Measurements from ENCODE around the gene DOCK8. TPM values are rescaled to one million over a fixed set of nuclear protein-coding genes. Genes with fewer than 3 reads are reported as not detected.
A peak's percentile ranks its signal among the peaks of the same experiment; 100 is the strongest.
"Not testable (repeated sequence)": the region's sequence is repeated elsewhere in the genome, so short reads cannot be mapped to it uniquely, and the experiment has no call there.

Gene DOCK8
- total and polyA plus RNA-seq, 3 experiments from 2014 or later, result 71.6 to 141 (median 136) TPM

DNA sequence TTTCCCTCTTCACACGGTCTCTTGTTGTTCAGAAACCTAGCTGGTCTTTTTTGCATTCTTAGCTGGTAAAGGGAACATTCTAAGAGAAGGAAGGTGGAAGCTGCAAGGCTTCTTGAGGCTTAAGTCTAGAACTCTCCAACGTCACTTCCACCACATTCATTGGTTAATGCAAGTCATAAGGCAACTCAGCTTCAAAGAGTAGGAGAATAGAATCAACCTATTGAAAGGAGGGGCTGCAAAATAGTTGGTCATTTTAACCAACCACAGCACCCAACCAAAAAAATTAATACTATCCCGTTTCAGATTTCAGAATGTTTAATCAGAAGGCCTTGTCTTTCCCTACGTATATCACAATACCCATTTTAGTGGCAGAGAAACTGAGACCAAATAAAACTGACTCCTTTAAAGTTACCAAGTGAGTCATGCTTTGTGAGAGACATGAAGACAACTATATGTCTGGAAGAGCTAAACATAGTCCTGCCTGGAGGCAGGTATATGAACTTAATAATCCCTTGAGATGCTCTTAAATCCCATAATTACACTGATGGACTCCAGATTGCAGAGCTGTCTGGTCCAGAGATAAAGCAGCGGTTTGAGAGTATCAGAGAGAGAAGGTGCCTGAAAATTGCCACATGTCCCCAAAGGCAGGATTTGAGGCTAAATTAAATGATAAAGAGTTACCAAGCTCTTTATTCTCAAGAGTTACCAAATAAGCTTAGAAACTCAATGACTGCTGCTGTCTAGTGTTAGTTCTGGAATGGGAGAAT, 14.4 kb downstream of the DOCK8 start:
- Histone ChIP-seq H3K4me1 (ENCODE audit: insufficient read depth, low read length) (no peaks in the 10 kb centered on the region), H3K36me3 (ENCODE audit: insufficient read depth, low read length) (no peaks in the 10 kb centered on the region), H3K4me3 (ENCODE audit: low read length) (no peak overlapping the region), H3K27me3 (ENCODE audit: insufficient read depth, low read length, poor library complexity, severe bottlenecking) (no peaks in the 10 kb centered on the region), H3K9me3 (ENCODE audit: low read length) (no peaks in the 10 kb centered on the region), H3K27ac (ENCODE audit: low read depth, low read length) (no peak overlapping the region)
- Mint-ChIP-seq H3K4me3 (no peak overlapping the region), H3K27me3 (peaks cover 0 to 2% of the 10 kb centered on the region in 2 donors), H3K36me3 (peaks cover 0 to 10% (median 0%) of the 10 kb centered on the region in 3 donors), H3K4me1 (peaks cover 0 to 5% (median 3%) of the 10 kb centered on the region in 3 donors), H3K27ac (peak overlapping the region in 1 of 8 donors; percentile 3), H3K9me3 (peaks cover 0 to 4% (median 2%) of the 10 kb centered on the region in 5 donors)
- no peak for DNase-seq
- POLR2A ChIA-PET, result no interaction called here
- CTCF ChIA-PET, result interaction anchor here (0.9 to 1.5 kb wide), 2 partner anchors 13 to 15 kb away, joined by 3 to 4 read pairs; partner anchors contain the start of gene DOCK8

DNA sequence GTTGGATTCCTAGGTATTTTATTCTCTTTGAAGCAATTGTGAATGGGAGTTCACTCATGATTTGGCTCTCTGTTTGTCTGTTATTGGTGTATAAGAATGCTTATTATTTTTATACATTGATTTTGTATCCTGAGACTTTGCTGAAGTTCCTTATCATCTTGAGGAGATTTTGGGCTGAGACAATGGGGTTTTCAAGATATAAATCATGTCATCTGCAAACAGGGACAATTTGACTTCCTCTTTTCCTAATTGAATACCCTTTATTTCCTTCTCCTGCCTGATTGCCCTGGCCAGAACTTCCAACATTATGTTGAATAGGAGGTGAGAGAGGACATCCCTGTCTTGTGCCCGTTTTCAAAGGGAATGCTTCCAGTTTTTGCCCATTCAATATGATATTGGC, 17.0 kb downstream of the DOCK8 start:
- DNase-seq; H3K36me3 ChIP-seq (ENCODE audit: insufficient read depth, low read length); H3K27ac ChIP-seq (ENCODE audit: low read depth, low read length); H3K4me3 Mint-ChIP-seq; POLR2A ChIA-PET; H3K9me3 ChIP-seq (ENCODE audit: low read length); H3K27ac Mint-ChIP-seq; CTCF ChIA-PET; H3K4me1 ChIP-seq (ENCODE audit: insufficient read depth, low read length); H3K9me3 Mint-ChIP-seq; H3K4me3 ChIP-seq (ENCODE audit: low read length); H3K27me3 Mint-ChIP-seq; H3K27me3 ChIP-seq (ENCODE audit: insufficient read depth, low read length, poor library complexity, severe bottlenecking): not testable (repeated sequence)
- peaks cover 0 to 10% (median 4%) of the 10 kb centered on the region in 3 donors for H3K4me1 Mint-ChIP-seq
- peaks cover 0 to 18% (median 1%) of the 10 kb centered on the region in 3 donors for H3K36me3 Mint-ChIP-seq

DNA sequence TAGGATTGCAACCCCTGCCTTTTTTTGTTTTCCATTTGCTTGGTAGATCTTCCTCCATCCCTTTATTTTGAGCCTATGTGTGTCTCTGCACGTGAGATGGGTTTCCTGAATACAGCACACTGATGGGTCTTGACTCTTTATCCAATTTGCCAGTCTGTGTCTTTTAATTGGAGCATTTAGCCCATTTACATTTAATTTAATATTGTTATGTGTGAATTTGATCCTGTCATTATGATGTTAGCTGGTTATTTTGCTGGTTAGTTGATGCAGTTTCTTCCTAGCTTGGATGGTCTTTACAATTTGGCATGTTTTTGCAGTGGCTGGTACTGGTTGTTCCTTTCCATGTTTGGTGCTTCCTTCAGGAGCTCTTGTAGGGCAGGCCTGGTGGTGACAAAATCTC, 19.0 kb downstream of the DOCK8 start:
- H3K9me3 ChIP-seq (ENCODE audit: low read length); H3K4me3 ChIP-seq (ENCODE audit: low read length); H3K4me3 Mint-ChIP-seq; H3K27ac Mint-ChIP-seq; POLR2A ChIA-PET; H3K9me3 Mint-ChIP-seq; H3K27me3 ChIP-seq (ENCODE audit: insufficient read depth, low read length, poor library complexity, severe bottlenecking); H3K27me3 Mint-ChIP-seq; H3K36me3 ChIP-seq (ENCODE audit: insufficient read depth, low read length); CTCF ChIA-PET; DNase-seq; H3K27ac ChIP-seq (ENCODE audit: low read depth, low read length): not testable (repeated sequence)
- Mint-ChIP-seq H3K36me3 (peaks cover 0 to 23% (median 1%) of the 10 kb centered on the region in 3 donors), H3K4me1 (peaks cover 14 to 29% (median 22%) of the 10 kb centered on the region in 3 donors)
- H3K4me1 ChIP-seq (ENCODE audit: insufficient read depth, low read length), result peaks cover 16% of the 10 kb centered on the region

DNA sequence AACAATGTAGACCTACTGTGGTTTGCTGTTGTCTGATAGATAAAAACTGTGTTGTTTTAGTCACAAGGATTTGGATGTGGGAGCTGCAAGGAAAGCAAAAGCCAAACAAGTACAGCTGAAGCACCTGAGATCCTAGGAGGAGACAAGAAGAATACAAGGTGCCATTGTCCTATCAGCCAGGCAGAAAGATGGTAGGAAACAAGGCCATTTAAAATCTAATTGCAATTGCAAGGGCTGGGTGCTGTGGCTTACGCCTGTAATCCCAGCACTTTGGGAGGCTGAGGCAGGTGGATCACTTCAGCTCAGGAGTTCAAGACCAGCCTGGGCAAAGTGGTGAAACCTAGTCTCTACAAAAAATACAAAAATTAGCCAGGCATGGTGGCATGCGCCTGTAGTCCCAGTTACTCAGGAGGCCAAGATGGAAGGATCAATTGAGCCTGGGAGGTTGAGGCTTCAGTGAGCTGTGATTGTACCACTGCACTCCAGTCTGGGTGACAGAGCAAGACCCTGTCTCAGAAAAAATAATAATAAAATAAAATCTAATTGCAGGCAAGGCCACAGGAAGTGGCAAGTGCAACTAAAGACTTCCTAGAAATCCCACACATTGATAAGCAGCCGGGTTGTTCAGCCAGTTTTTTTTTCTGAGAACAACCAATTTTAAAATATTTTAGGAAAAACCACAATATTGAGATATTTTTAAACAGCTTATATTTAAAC, 22.6 kb downstream of the DOCK8 start:
- no peaks in the 10 kb centered on the region for H3K36me3 ChIP-seq (ENCODE audit: insufficient read depth, low read length)
- DNase-seq, result no peak
- Mint-ChIP-seq H3K9me3 (peaks cover 3 to 8% (median 5%) of the 10 kb centered on the region in 5 donors), H3K4me1 (peaks cover 16 to 42% (median 34%) of the 10 kb centered on the region in 3 donors), H3K27ac (peak overlapping the region in 3 of 8 donors; percentile 14 to 81 (median 40)), H3K27me3 (peaks cover 0 to 2% of the 10 kb centered on the region in 2 donors), H3K4me3 (peak overlapping the region in 3 of 7 donors; percentile 17 to 72 (median 61)), H3K36me3 (peaks cover 0 to 16% (median 1%) of the 10 kb centered on the region in 3 donors)
- H3K4me1 ChIP-seq (ENCODE audit: insufficient read depth, low read length), result peaks cover 16% of the 10 kb centered on the region
- no peak overlapping the region for H3K4me3 ChIP-seq (ENCODE audit: low read length)
- no peaks in the 10 kb centered on the region for H3K27me3 ChIP-seq (ENCODE audit: insufficient read depth, low read length, poor library complexity, severe bottlenecking)
- H3K9me3 ChIP-seq (ENCODE audit: low read length), result no peaks in the 10 kb centered on the region
- H3K27ac ChIP-seq (ENCODE audit: low read depth, low read length), result no peak overlapping the region
- ChIA-PET POLR2A (no interaction called here), CTCF (interaction anchor here (1.2 kb wide), 1 partner anchor 12 kb away, joined by 4 read pairs; no protein-coding TSS in a partner anchor)

DNA sequence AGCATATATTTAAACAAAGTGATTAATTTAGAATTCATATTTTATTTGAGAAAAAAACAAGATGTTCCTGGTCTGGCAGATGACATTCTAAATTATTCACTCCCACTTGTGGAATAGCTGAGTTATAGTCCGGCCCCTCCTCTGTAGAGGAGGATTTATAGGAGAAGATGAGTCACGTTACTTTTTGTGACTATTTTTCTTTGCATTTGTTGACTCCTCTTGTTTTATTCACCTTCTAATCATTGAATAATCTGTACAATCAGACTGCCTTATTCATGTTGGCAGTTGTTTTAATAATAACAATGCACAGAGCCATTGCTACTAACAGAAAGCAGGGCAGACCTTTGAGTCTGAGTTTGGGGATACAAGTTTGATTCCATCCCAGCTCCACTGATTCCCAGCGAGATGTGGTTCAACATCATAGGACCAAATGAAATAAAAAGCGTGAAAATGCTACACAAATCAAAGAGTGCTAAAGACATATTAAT, 23.2 kb downstream of the DOCK8 start:
- H3K27ac Mint-ChIP-seq, result peak overlapping the region in 3 of 8 donors; percentile 37 to 67 (median 56)
- H3K4me1 Mint-ChIP-seq, result peaks cover 20 to 49% (median 40%) of the 10 kb centered on the region in 3 donors
- Histone ChIP-seq H3K36me3 (ENCODE audit: insufficient read depth, low read length) (no peaks in the 10 kb centered on the region), H3K27me3 (ENCODE audit: insufficient read depth, low read length, poor library complexity, severe bottlenecking) (no peaks in the 10 kb centered on the region), H3K4me3 (ENCODE audit: low read length) (no peak overlapping the region), H3K9me3 (ENCODE audit: low read length) (no peaks in the 10 kb centered on the region), H3K27ac (ENCODE audit: low read depth, low read length) (no peak overlapping the region), H3K4me1 (ENCODE audit: insufficient read depth, low read length) (peaks cover 16% of the 10 kb centered on the region)
- H3K9me3 Mint-ChIP-seq, result peaks cover 3 to 8% (median 5%) of the 10 kb centered on the region in 5 donors
- ChIA-PET CTCF (interaction anchor here (1.2 kb wide), 1 partner anchor 13 kb away, joined by 4 read pairs; no protein-coding TSS in a partner anchor), POLR2A (no interaction called here)
- no peak for DNase-seq
- peaks cover 0 to 2% of the 10 kb centered on the region in 2 donors for H3K27me3 Mint-ChIP-seq
- peaks cover 0 to 16% (median 1%) of the 10 kb centered on the region in 3 donors for H3K36me3 Mint-ChIP-seq
- peak overlapping the region in 4 of 7 donors; percentile 12 to 51 (median 22) for H3K4me3 Mint-ChIP-seq

DNA sequence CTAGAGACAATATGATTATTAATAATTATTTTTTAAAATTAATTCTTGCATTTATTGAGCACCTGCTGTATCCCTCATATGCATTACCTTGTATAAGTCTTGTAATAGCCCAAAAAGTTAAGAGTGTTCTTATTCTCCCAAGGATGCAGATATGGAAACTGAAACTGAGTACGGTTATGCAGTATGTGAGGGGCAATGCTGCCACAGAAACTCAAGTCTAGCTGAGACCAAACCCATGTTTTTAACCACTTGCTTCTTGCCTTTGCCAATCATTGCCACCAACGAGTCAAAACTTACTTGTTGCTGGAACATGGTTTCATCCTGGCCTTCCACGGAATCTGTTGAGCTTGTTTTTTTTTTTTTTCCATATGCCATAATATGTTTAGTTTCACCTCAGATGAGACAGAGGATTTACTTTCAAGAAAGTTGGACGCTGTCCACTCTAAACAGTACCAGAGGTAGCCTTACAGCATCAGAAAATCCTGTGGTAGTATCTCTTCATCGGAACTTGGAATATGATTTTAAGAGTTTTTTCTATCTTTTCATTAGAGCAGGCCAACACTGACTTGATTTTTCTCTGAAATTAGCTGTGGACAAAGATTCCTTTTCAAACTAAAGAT, 27.9 kb downstream of the DOCK8 start:
- Histone ChIP-seq H3K9me3 (ENCODE audit: low read length) (no peaks in the 10 kb centered on the region), H3K4me1 (ENCODE audit: insufficient read depth, low read length) (peaks cover 8% of the 10 kb centered on the region), H3K27ac (ENCODE audit: low read depth, low read length) (no peak overlapping the region), H3K4me3 (ENCODE audit: low read length) (no peak overlapping the region), H3K36me3 (ENCODE audit: insufficient read depth, low read length) (no peaks in the 10 kb centered on the region), H3K27me3 (ENCODE audit: insufficient read depth, low read length, poor library complexity, severe bottlenecking) (no peaks in the 10 kb centered on the region)
- Mint-ChIP-seq H3K9me3 (no peaks in the 10 kb centered on the region), H3K27me3 (peaks cover 2 to 3% of the 10 kb centered on the region in 2 donors), H3K36me3 (peaks cover 1 to 4% (median 3%) of the 10 kb centered on the region in 3 donors), H3K4me3 (peak overlapping the region in 6 of 7 donors; percentile 20 to 70 (median 38)), H3K4me1 (peaks cover 14 to 46% (median 32%) of the 10 kb centered on the region in 3 donors), H3K27ac (peak overlapping the region in 5 of 8 donors; percentile 22 to 87 (median 32))
- no peak for DNase-seq
- ChIA-PET POLR2A (interaction anchor here (1.0 kb wide), 1 partner anchor 35 kb away, joined by 3 read pairs; no protein-coding TSS in a partner anchor), CTCF (interaction anchor here (1.2 to 1.3 kb wide), 2 partner anchors 13 to 39 kb away, joined by 3 read pairs; no protein-coding TSS in a partner anchor)

DNA sequence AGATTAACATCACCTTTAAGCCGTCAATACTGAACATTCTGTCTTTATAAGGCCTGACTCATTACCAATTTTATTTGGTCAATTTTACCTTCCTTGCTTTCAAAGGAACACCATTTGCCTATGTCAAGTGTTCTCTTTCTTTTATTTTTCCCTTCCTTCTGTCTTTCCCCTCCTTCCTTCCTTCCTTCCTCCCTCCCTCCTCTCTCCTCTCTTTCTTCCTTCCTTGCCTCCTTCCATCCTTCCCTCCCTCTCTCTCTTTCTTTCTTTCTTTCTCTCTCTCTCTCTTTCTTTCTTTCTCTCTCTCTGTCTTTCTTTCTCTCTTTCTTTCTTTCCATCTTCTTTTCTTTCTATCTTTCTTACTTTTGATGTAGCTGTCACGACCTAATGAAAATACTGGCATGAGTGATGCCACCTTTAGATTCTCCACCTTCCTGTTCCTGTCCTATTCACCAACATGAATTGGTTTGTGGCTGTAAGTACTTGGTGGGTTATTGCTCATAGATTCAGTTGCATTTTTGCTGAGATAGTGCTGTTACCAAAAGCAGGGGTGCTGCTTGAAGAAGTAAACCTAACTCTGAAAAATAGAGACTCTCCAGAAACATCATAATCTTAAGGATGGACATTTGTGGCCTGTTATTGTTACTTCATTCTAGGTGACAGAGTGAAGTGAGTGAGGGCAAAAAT, 33.8 kb downstream of the DOCK8 start:
- H3K9me3 ChIP-seq (ENCODE audit: low read length), result no peaks in the 10 kb centered on the region
- H3K27ac Mint-ChIP-seq, result peak overlapping the region in 7 of 8 donors; percentile 1 to 86 (median 64)
- POLR2A ChIA-PET, result no interaction called here
- CTCF ChIA-PET, result no interaction called here
- peaks cover 13 to 31% (median 14%) of the 10 kb centered on the region in 3 donors for H3K4me1 Mint-ChIP-seq
- H3K27me3 ChIP-seq (ENCODE audit: insufficient read depth, low read length, poor library complexity, severe bottlenecking), result no peaks in the 10 kb centered on the region
- H3K9me3 Mint-ChIP-seq, result no peaks in the 10 kb centered on the region
- H3K36me3 Mint-ChIP-seq, result peaks cover 1 to 5% (median 4%) of the 10 kb centered on the region in 3 donors
- DNase-seq, result no peak
- H3K27me3 Mint-ChIP-seq, result peaks cover 0 to 3% of the 10 kb centered on the region in 2 donors
- no peak overlapping the region for H3K27ac ChIP-seq (ENCODE audit: low read depth, low read length)
- H3K4me3 ChIP-seq (ENCODE audit: low read length), result no peak overlapping the region
- H3K4me1 ChIP-seq (ENCODE audit: insufficient read depth, low read length), result peaks cover 6% of the 10 kb centered on the region
- no peak overlapping the region for H3K4me3 Mint-ChIP-seq
- H3K36me3 ChIP-seq (ENCODE audit: insufficient read depth, low read length), result no peaks in the 10 kb centered on the region

Measured in CD8-positive, alpha-beta memory T cell (primary cell).